Right cardiac atrium (tissue), 5 donors: ENCODE measurements around the gene STRBP. TPM values are rescaled to one million over a fixed set of nuclear protein-coding genes. Genes with fewer than 3 reads are reported as not detected.

Experiments used
- ATAC-seq, 2 donors: fragments of 200-7000 bp; cut with Tn5 transposase; one replicate each; pipeline versions ENCODE4 v1.8.0 to v1.9.1; 2020; ENCODE audit warnings: moderate library complexity in 2 of 2, mild to moderate bottlenecking in 1 of 2
- DNase-seq, 3 donors: peaks; one replicate each; pipeline ENCODE4 v3.0.0-alpha.2; 2020
- H3K27ac ChIP-seq: one replicate; pipeline ENCODE4 v1.5.1; 2013; ENCODE audit warnings: mild to moderate bottlenecking, low read length, control low read depth, moderate library complexity
- H3K27me3 ChIP-seq: one replicate; pipeline ENCODE4 v1.6.1; 2013; ENCODE audit not compliant: control insufficient read depth, insufficient read depth
- H3K4me1 ChIP-seq: one replicate; pipeline ENCODE4 v1.6.1; 2013; ENCODE audit warnings: low read length; ENCODE audit not compliant: control insufficient read depth, insufficient read depth
- H3K4me3 ChIP-seq: one replicate; pipeline ENCODE4 v1.5.1; 2013; ENCODE audit warnings: low read length, control low read depth
- H3K9me3 ChIP-seq: one replicate; pipeline ENCODE4 v1.6.1; 2013; ENCODE audit warnings: low read length; ENCODE audit not compliant: control insufficient read depth
- WGBS: extraction: QIAGEN DNeasy Blood & Tissue Kit; methylation state at CpG from one replicate; pipeline ENCODE4 v1.1.7; 2013; 5-methylcytosine and 5-hydroxymethylcytosine counted together
- intact Hi-C, 4 donors: fragments of 100-400 bp; cut with DNase I; formaldehyde crosslinking; loops; one replicate each; pipeline versions ENCODE4 v1.11.0 to v1.14.0; 2022 to 2023
- polyA plus RNA-seq: library from polyadenylated mRNA; stranded (reverse); fragments of 200-250 nt; gene quantifications from one replicate; pipeline ENCODE4 v1.2.3, GENCODE V29; 2013
- total RNA-seq, 4 donors: library from RNA; stranded (reverse); fragmentation: NEBNext Ultra II Directional; extraction: Animal tissue kit (Norgen Biotek cat#: 25700); gene quantifications; one replicate each; pipeline ENCODE4 v1.2.1, GENCODE V29; 2021
- donor health status: healthy with polysubstance abuse.
- donor health status: DM: no; HTN: yes; CAD: no.
- donor health status: DM: no; HTN: no; CAD: no.
- donor health status: DM: no; HTN: yes; CAD: no; lungs with severe emphysema.
- donor health status: DM: yes; HTN: yes; CAD: no.

The STRBP gene
- total and polyA plus RNA-seq, 5 donors: 9.8 to 26.8 (median 21.2) TPM

DNA sequence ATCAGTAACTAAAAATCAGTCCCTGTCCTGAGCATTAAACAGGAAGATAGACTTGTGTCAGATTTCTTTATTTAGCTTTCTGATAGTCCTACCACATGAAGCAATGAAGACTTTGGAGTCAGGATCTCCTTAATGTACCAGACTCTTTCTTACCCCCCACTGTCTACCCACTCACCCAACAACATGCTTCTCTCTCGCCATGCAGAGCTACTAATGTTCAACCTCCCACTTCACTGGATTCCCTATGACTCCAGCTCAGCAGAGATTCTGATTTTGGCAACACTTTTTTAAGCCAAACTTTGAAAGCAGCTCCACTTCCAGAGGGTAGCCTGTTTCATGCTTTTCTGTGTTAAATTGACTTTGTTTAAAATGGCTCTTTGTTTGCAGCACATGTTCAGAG lies 184.1 kb downstream of the STRBP start:
- H3K27me3 ChIP-seq: no peaks in the 10 kb centered on the region
- DNase-seq (no peak), ATAC-seq (no peak)
- no peak overlapping the region for H3K27ac ChIP-seq
- 97% methylated on average over 1 of the region's 1 CpG for WGBS
- intact Hi-C loops: loop anchor here in 2 of 4 donors (5.0 kb wide), 1 partner anchor 263 kb away; no protein-coding TSS in a partner anchor
- H3K4me3 ChIP-seq: no peak overlapping the region
- H3K9me3 ChIP-seq: no peaks in the 10 kb centered on the region
- no peaks in the 10 kb centered on the region for H3K4me1 ChIP-seq

DNA sequence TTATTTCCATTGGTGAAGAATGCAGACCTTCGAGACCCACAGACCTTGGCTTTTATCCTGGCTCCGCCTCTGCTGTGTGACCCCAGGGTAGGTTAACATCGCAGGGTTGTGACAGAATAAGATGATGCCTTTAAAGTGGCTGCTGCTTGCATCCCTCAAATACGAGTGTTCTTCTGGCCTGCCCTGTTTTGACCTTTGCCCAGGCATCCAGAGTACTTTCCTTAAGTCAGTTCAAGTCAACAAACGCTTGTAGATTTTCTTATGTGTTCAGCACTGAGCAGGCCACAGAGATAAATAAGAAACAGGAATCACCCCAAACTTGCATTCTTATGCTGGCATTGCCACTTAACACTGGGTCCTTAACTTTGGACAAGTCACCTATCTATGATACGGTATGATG lies 184.7 kb downstream of the STRBP start:
- Histone ChIP-seq H3K27me3 (no peaks in the 10 kb centered on the region), H3K4me1 (no peaks in the 10 kb centered on the region), H3K27ac (no peak overlapping the region), H3K4me3 (no peak overlapping the region), H3K9me3 (no peaks in the 10 kb centered on the region)
- 79% methylated on average over 6 of the region's 6 CpGs for WGBS
- ATAC-seq (no peak), DNase-seq (no peak)
- intact Hi-C loops: loop anchor here in 3 of 4 donors (2.0 to 5.0 kb wide), 2 partner anchors 264 to 267 kb away; no protein-coding TSS in a partner anchor

DNA sequence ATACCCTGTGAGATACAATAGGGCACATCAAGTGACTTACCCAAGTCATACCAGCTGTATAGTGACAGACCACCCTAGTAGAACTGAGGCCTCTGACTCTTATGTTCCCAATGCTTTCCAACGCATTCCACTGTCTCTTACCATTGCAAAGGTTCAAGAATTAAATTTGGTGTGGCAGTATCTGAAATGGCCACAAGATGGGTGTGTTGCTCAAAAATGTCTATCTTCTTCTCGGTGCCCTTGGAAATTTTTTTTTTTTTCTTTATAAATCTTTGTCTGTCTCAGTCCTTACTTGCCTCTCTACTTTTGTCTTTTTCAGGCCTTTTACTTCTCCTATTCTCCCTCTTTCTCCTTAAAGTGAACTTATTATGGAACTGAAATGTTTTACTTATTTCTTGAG lies 186.6 kb downstream of the STRBP start:
- Histone ChIP-seq H3K4me3 (no peak overlapping the region), H3K27ac (no peak overlapping the region), H3K4me1 (no peaks in the 10 kb centered on the region), H3K27me3 (no peaks in the 10 kb centered on the region), H3K9me3 (no peaks in the 10 kb centered on the region)
- ATAC-seq: peak in 1 of 2 donors; percentile 28
- intact Hi-C loops: loop anchor here (2.0 to 5.0 kb wide), 3 partner anchors 265 to 269 kb away; no protein-coding TSS in a partner anchor
- WGBS: 20% methylated on average over 2 of the region's 2 CpGs
- no peak for DNase-seq

DNA sequence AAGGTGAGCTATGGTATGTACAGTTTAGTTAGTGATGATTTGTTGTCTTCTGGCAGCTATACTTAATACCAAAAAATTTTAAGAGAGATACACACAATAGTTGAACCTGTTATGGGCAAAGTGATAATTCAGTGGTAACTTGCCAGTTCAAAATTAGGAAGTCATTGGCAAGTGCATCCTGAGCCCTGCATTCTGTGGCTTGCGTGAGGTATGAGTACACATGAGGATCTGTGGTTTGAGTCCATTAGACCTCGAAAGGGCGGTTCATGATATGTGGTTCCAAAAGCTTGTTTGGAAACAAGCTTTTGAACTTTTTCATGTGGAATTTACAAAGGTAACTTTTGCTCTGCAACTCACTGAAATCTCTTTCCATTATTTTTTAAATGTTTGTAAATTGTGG lies 187.9 kb downstream of the STRBP start:
- Histone ChIP-seq H3K9me3 (no peaks in the 10 kb centered on the region), H3K27ac (no peak overlapping the region), H3K4me3 (no peak overlapping the region), H3K4me1 (no peaks in the 10 kb centered on the region), H3K27me3 (no peaks in the 10 kb centered on the region)
- intact Hi-C loops: loop anchor here in 3 of 4 donors (2.0 to 5.0 kb wide), 2 partner anchors 267 to 268 kb away; no protein-coding TSS in a partner anchor
- ATAC-seq (no peak), DNase-seq (no peak)
- WGBS: 88% methylated on average over 3 of the region's 3 CpGs

DNA sequence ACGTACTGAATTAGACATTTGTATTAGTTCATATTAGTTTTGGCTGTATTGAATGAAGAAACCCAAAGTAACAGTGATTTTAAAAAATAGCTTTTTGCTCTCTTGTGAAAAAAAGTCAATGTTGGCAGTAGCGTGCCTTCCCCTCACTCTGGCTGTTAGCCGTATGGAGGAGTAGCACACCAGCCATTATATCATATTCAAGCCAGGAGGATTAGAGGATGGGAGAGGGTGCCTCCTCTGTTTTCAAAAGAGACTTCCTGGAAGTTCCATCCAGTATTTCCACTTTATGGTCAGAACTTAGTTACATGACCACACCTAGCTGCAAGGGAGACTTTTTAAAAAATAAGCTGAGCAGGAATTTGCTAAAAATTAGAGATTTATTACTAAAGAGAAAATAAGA lies 193.8 kb downstream of the STRBP start:
- no peaks in the 10 kb centered on the region for H3K27me3 ChIP-seq
- no peaks in the 10 kb centered on the region for H3K9me3 ChIP-seq
- H3K4me1 ChIP-seq: peaks cover 2% of the 10 kb centered on the region
- ATAC-seq (peak in 1 of 2 donors; percentile 47), DNase-seq (no peak)
- H3K4me3 ChIP-seq: no peak overlapping the region
- 67% methylated on average over 3 of the region's 3 CpGs for WGBS
- intact Hi-C loops: no loop called here
- H3K27ac ChIP-seq: no peak overlapping the region

DNA sequence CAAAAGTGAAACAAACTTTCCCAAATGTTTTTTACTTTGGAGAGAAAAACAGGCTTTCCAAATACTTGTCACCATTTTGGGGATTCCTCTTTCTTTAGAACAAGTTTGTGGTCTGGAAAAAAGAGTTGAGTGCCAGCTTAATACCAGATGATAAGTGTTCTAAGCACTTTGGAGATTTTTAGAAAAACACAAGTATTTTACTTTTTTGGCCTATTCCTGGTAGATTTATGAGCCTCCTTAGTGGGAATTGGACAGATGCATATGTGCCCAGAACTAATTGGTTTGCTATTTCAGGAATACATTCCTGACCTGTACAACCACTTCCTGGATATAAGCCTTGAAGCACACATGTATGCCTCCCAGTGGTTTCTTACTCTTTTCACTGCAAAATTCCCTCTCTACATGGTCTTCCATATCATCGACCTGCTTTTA lies 194.4 kb downstream of the STRBP start:
- H3K9me3 ChIP-seq: no peaks in the 10 kb centered on the region
- no peak for DNase-seq
- intact Hi-C loops: no loop called here
- ATAC-seq: peak; percentile 14 to 29
- H3K27me3 ChIP-seq: no peaks in the 10 kb centered on the region
- peaks cover 4% of the 10 kb centered on the region for H3K4me1 ChIP-seq
- H3K4me3 ChIP-seq: peak overlapping the region; percentile 20
- WGBS: 74% methylated on average over 1 of the region's 1 CpG
- no peak overlapping the region for H3K27ac ChIP-seq

DNA sequence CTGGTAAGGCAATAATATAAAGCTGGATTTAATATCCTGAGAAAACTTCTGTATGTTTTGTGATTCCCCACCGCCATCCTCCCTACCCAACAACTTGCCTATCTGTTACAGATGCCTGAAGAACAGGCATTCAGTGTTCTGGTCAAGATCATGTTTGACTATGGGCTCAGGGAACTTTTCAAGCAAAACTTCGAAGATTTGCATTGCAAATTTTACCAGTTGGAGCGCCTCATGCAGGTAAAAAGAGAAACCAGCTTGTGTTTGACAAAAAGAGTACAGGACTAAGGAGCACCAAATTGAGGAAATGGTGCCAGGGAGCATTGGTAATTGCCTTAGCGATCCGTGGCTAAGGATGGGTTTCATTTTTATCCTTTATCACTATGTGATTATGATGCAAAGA lies 194.9 kb downstream of the STRBP start:
- Histone ChIP-seq H3K9me3 (no peaks in the 10 kb centered on the region), H3K4me3 (peak overlapping the region; percentile 20), H3K4me1 (peaks cover 4% of the 10 kb centered on the region), H3K27me3 (no peaks in the 10 kb centered on the region), H3K27ac (no peak overlapping the region)
- intact Hi-C loops: no loop called here
- ATAC-seq: no peak
- DNase-seq: no peak
- WGBS: 63% methylated on average over 5 of the region's 5 CpGs

DNA sequence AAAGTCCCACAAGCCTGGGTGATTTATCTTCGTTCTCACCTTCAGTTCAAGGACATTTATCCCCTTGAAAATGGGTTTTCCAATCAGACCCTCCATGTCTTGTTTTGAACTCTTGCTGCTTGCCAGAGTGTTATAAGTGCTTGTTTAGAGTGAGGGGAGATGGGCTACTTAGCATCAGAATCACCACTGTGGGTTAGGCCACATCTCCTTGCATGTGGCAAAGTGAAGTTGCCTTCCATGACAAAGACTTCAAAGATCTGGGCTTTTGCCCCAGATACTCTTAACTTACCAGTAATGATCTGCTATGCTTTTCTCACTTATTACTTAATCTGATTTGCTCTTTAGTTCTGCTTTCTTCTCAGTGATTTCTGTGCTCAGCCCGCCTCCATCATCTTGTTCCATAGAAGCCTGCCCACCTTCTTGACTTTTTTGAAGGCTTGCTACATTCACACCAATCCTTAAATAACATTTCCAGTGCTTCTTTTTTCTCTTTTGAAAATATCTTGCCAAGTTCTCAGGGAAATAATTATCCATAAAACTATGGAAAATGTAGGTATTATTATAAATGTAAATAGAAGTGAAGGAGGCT lies 195.9 kb downstream of the STRBP start:
- DNase-seq (no peak), ATAC-seq (no peak)
- Histone ChIP-seq H3K27ac (no peak overlapping the region), H3K4me3 (no peak overlapping the region), H3K27me3 (no peaks in the 10 kb centered on the region), H3K4me1 (peaks cover 4% of the 10 kb centered on the region), H3K9me3 (no peaks in the 10 kb centered on the region)
- intact Hi-C loops: no loop called here
- 99% methylated on average over 2 of the region's 2 CpGs for WGBS

Other genes starting within 250 kb of the STRBP start
- 1 to 10 TPM in 2 of 4 donors, under 1 TPM in 1, not detected in 1; 0.82 to 1.1 (median 1.0) TPM for gene GPR21, start 234.9 kb downstream of the STRBP start, total RNA-seq
- 0.36 TPM for gene GPR21, start 234.9 kb downstream of the STRBP start, polyA plus RNA-seq
- under 1 TPM in 3 of 4 donors, not detected in 1; 0.14 to 0.26 (median 0.17) TPM for gene CRB2, start 87.6 kb upstream of the STRBP start, total RNA-seq
- 0.02 TPM for gene CRB2, start 87.6 kb upstream of the STRBP start, polyA plus RNA-seq